Activated naive CD8-positive, alpha-beta T cell treated with anti-CD3 and anti-CD28 coated beads, Interleukin-2, amount 50 U/mL, for 24 hours (primary cell): Measurements from ENCODE around the gene SLCO4C1.

ENCODE experiments used
- ATAC-seq: fragments of 150-1000 bp; cut with Tn5 transposase; one replicate; pipeline ENCODE4 v1.10.0; 2021
- DNase-seq: peaks from one replicate; pipeline ENCODE4 v3.0.0; 2021
- H3K27ac Mint-ChIP-seq: one replicate; pipeline ENCODE4 v1.8.0; 2021; ENCODE audit warnings: mild to moderate bottlenecking, mixed read lengths
- H3K27me3 Mint-ChIP-seq: one replicate; pipeline ENCODE4 v1.8.0; 2021; ENCODE audit warnings: mixed read lengths
- H3K36me3 Mint-ChIP-seq: one replicate; pipeline ENCODE4 v1.8.0; 2021; ENCODE audit warnings: low read depth, mixed read lengths
- H3K4me1 Mint-ChIP-seq: one replicate; pipeline ENCODE4 v1.8.0; 2021; ENCODE audit warnings: mixed read lengths
- H3K4me3 Mint-ChIP-seq: one replicate; pipeline ENCODE4 v1.8.0; 2021; ENCODE audit warnings: mild to moderate bottlenecking, moderate library complexity, mixed read lengths
- H3K9me3 Mint-ChIP-seq: one replicate; pipeline ENCODE4 v1.8.0; 2021; ENCODE audit warnings: mixed read lengths

SLCO4C1 gene

GRCh38 chr5:102229685-102230084, 66.4 kb downstream of the SLCO4C1 start:
- Mint-ChIP-seq H3K27me3 (no peaks in the 10 kb centered on the region), H3K4me1 (peaks cover 4% of the 10 kb centered on the region)
- no peak for ATAC-seq

DNA sequence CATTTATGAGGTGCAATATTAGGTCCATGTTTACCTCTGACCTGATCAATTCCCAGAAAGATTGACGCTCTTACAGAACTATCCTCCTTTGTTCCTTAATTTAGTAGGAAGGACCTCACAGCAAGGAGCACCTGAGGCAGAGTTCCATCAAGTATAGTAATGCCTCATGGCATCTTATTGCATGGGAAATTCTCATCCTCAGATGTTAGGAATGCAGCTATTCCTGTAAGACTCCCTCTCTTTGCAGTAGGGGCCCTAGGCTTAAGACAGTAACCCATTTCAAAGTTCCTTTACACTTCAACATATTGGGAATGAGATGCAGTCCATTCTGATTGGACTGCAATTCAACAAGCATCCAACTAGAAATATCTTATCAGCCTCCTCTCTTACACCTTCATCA, 69.8 kb downstream of the SLCO4C1 start:
- Mint-ChIP-seq H3K36me3 (no peaks in the 10 kb centered on the region), H3K27ac (no peak overlapping the region)

More at GRCh38 chr5:102229685-102230084, 66.4 kb downstream of the SLCO4C1 start:
- H3K27ac Mint-ChIP-seq = no peak overlapping the region
- no peak overlapping the region for H3K4me3 Mint-ChIP-seq
- no peaks in the 10 kb centered on the region for H3K36me3 Mint-ChIP-seq
- no peaks in the 10 kb centered on the region for H3K9me3 Mint-ChIP-seq
- DNase-seq = no peak

DNA sequence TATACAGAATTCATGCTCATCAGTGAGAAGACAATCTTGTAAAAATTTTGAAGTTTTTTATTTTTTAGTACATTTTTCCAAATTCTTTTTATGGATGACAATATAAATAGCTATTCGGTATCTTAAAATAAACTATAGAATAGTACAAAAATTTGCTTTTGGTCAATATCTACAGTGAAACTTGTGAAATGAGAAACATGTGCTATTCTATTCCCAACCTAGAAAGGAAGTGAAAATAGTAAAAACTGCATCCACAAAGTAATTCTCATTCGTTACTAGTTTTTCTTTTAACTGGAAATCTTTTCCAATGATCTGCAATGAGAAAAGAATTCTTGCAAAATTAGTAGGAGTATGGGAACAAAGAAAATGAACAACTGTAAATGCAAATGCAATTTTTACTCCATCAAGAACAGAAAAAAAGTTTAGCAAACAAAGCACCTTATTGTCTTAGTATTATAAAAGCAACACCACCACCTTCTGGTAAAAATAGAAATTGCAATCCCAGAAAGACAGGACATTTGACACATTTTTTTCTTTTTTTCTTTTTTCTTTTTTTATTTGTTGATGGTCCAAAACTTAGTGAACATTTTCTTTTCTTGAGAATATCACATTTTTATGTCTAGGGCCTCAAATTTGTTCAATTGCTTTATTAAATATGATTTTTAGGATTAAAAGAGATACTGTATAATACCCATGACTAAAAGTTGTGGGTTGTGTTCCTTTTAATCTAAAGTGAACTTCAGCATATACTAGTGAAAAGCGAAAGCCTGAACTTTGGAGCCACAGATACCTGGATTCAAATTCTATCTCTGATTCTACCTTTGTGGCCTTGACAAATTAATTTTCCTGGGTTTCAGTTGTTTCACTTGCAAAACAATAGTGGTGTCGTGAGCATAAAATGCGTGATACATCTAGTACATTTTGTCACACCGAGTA, 72.3 kb downstream of the SLCO4C1 start:
- no peaks in the 10 kb centered on the region for H3K36me3 Mint-ChIP-seq
- no peak overlapping the region for H3K4me3 Mint-ChIP-seq
- H3K4me1 Mint-ChIP-seq = no peaks in the 10 kb centered on the region
- no peaks in the 10 kb centered on the region for H3K9me3 Mint-ChIP-seq
- no peak overlapping the region for H3K27ac Mint-ChIP-seq
- ATAC-seq = no peak
- H3K27me3 Mint-ChIP-seq = no peaks in the 10 kb centered on the region
- no peak for DNase-seq

More for the DNA sequence above, 69.8 kb downstream of the SLCO4C1 start:
- ATAC-seq (no peak), DNase-seq (no peak)
- no peaks in the 10 kb centered on the region for H3K9me3 Mint-ChIP-seq
- no peak overlapping the region for H3K4me3 Mint-ChIP-seq
- peaks cover 4% of the 10 kb centered on the region for H3K4me1 Mint-ChIP-seq
- no peaks in the 10 kb centered on the region for H3K27me3 Mint-ChIP-seq

DNA sequence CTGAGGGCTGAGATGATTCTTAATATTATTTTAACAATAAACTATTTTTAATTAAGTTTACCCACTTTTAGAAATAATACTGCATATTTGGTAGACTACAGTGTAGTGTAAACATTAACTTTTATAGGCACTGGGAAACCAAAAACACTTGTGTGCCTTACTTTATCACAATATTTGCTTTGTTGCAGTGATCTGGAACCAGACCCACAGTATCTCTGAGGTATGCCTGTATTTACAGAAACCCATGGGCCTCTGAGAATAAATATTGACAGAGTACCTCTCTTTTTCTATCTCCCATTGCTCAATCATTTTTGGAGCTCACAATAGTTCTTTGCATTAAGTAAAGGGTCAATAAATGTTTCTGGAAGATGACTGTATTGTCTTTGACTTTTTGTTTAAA, 73.3 kb downstream of the SLCO4C1 start:
- Mint-ChIP-seq H3K36me3 (no peaks in the 10 kb centered on the region), H3K27me3 (no peaks in the 10 kb centered on the region), H3K4me3 (no peak overlapping the region), H3K27ac (no peak overlapping the region), H3K9me3 (no peaks in the 10 kb centered on the region), H3K4me1 (no peaks in the 10 kb centered on the region)
- ATAC-seq (no peak), DNase-seq (no peak)

- DNase-seq = no peak
- H3K27me3 Mint-ChIP-seq = no peaks in the 10 kb centered on the region
- no peaks in the 10 kb centered on the region for H3K36me3 Mint-ChIP-seq
- ATAC-seq = no peak
- H3K9me3 Mint-ChIP-seq = no peaks in the 10 kb centered on the region
- no peak overlapping the region for H3K4me3 Mint-ChIP-seq
- no peaks in the 10 kb centered on the region for H3K4me1 Mint-ChIP-seq
- no peak overlapping the region for H3K27ac Mint-ChIP-seq
Observed at GRCh38 chr5:102221949-102222348, 74.1 kb downstream of the SLCO4C1 start.

- no peaks in the 10 kb centered on the region for H3K36me3 Mint-ChIP-seq
- H3K27me3 Mint-ChIP-seq = peaks cover 2% of the 10 kb centered on the region
- no peaks in the 10 kb centered on the region for H3K9me3 Mint-ChIP-seq
- no peak overlapping the region for H3K27ac Mint-ChIP-seq
- ATAC-seq = no peak
- no peak for DNase-seq
- H3K4me3 Mint-ChIP-seq = no peak overlapping the region
- H3K4me1 Mint-ChIP-seq = no peaks in the 10 kb centered on the region
Observed at GRCh38 chr5:102218159-102218558, 77.9 kb downstream of the SLCO4C1 start.

DNA sequence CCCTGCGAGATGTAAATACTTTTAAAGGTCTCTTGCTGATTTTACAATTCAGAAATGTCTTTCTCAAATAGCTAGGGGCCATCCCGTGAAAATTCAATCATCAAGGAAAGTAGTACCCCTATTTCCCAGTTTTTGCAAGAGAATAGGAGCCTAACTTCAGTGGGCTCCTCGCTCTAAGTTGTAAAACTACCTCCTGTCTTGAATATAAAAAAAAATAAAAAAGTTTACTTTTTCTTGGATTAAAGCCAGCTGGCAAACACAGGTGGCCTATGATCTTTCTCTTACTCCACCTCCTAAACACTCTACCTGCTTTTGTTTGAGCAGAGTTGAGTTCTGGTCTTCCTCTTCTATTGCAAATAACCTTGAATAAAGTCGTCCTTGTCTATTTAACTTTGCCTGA, 79.4 kb downstream of the SLCO4C1 start:
- Mint-ChIP-seq H3K9me3 (no peaks in the 10 kb centered on the region), H3K27ac (no peak overlapping the region), H3K4me3 (no peak overlapping the region), H3K36me3 (no peaks in the 10 kb centered on the region), H3K27me3 (peaks cover 2% of the 10 kb centered on the region), H3K4me1 (no peaks in the 10 kb centered on the region)
- DNase-seq (no peak), ATAC-seq (no peak)

- ATAC-seq (no peak), DNase-seq (no peak)
- peaks cover 2% of the 10 kb centered on the region for H3K27me3 Mint-ChIP-seq
- no peaks in the 10 kb centered on the region for H3K36me3 Mint-ChIP-seq
- H3K27ac Mint-ChIP-seq = no peak overlapping the region
- no peak overlapping the region for H3K4me3 Mint-ChIP-seq
- no peaks in the 10 kb centered on the region for H3K9me3 Mint-ChIP-seq
- H3K4me1 Mint-ChIP-seq = no peaks in the 10 kb centered on the region
Observed at GRCh38 chr5:102211165-102211564, 84.9 kb downstream of the SLCO4C1 start.

DNA sequence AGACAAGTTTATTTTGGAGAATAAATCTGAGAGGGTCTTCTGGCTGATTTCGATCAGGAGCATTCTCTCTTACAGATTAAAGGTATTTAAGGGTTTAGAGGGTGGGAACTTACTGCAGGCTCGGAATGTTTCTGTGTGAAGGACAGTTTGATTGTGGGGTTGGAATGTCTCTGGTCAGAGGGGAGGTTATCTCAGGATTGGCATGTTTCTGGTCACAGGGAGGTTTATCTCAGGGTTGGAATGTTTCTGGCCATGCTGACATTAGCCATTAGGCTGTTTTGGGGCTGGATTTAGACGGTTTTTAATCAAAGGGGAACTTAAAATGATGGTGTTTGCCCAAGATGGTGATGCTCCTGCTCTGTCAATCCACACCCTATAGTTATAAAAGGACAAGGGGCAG, 95.2 kb downstream of the SLCO4C1 start:
- ATAC-seq (no peak), DNase-seq (no peak)
- peaks cover 3% of the 10 kb centered on the region for H3K9me3 Mint-ChIP-seq
- peaks cover 2% of the 10 kb centered on the region for H3K27me3 Mint-ChIP-seq
- no peak overlapping the region for H3K4me3 Mint-ChIP-seq
- H3K36me3 Mint-ChIP-seq = no peaks in the 10 kb centered on the region
- H3K27ac Mint-ChIP-seq = no peak overlapping the region
- H3K4me1 Mint-ChIP-seq = no peaks in the 10 kb centered on the region

- ATAC-seq (no peak), DNase-seq (no peak)
- no peaks in the 10 kb centered on the region for H3K4me1 Mint-ChIP-seq
- H3K4me3 Mint-ChIP-seq = no peak overlapping the region
- H3K36me3 Mint-ChIP-seq = no peaks in the 10 kb centered on the region
- H3K9me3 Mint-ChIP-seq = peaks cover 3% of the 10 kb centered on the region
- no peak overlapping the region for H3K27ac Mint-ChIP-seq
- no peaks in the 10 kb centered on the region for H3K27me3 Mint-ChIP-seq
Observed at GRCh38 chr5:102196481-102196880, 99.6 kb downstream of the SLCO4C1 start.
